Inflammatory macrophage treated with lipopolysaccharide for 4 hours (primary cell): Measurements from ENCODE around the gene GCNT4.

Source experiments
- DNase-seq: peaks from one replicate; pipeline ENCODE4 v3.0.0-alpha.2; 2020

GCNT4 gene

DNA sequence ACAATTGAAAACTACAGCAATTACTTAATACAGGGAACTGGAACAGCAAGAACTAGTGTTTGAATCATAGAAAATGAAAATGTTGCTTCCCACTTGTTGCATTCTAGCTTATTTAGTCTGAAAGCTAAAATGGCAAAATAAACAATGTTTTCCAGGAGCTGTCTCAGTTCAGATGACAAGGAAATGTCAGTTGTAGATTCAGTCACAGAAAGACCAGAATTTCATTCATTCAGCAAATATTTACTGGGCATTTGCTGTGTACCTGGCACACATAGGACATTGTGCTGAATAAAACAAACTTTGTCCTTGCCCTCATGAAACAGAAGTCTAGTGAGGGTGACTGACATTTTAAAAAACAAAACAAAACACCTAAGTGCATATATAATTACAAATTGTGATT, 41.5 kb downstream of the GCNT4 start:
- no peak for DNase-seq

DNA sequence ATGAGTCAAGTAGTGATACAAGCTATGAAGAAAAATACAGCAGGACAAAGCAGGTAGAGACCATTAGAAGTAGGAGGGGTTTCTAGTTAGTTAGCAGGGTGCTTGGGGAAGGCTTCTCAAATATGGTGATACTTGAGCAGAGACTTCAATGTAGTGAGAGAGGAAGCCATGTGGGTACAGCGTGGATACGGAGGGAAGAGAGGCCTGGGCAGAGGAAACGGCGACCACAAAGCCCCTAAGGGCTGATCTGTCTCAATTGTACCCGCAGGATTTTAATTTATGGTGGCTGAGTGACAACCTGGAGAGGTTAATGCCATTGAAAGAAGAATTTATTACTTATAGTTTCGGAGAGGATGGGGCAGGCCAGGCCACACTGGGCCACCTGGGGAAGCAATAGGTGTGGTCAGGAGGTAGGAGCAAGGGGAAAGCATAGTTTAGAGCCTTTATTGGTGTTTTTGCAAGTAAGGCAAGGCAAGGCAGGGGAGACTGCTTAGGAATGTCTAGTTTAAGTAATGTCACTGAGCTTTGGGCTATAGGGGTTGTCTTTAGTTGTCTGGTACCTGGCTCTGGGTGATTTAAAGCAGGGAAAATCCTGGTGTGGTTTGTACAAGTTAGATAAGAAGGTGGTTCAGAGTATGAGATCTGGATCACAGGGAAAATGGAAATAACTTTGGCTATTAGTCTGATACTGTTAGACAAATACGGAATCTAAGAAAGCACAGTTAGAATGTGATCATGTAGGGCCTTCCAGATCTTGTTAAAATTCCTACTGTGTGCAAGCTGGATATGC, 42.6 kb downstream of the GCNT4 start:
- DNase-seq = no peak

DNA sequence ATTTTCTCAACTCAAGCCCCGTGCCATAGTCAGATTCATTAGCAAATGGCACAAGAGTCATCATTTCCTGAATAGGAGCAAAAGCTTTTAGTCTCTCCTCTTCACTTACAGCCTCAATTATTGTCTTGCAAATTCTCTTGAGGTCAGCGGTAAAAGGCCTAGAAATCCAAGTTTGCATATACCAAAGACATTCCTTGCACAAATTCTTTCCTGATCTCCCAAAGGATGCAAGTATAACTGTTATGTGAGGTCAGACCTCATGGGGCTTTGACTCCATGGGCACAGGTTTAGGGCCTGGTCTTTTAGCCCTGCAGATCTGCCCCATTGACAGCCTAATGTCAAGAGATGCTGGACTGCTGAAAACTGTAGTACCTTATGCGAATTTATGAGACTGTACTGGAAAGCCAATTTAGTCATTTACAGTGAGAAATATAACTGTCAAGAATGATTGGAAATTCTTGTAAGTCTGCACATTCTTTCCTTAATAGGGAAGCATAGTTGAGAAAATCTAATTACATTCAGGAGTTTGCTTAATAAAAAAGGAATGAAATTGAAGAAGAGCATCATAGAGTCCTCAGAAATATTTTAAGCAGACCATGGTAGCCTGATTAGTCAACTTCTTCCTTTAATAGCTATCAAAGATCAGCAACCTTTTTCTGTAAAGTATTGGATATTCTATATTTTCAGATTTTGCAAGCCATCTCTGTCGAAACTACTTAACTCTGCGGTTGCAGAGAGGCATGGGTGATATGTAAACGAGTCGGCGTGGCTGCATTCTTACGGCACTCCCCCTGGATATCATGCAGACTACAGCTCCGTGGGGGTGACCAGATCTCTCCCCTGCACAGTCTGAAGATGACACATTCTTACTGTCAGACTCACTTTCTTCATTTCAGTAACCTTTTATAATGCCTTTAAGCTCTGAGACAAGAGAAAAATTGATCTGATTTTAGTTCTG, 45.2 kb downstream of the GCNT4 start:
- no peak for DNase-seq

DNA sequence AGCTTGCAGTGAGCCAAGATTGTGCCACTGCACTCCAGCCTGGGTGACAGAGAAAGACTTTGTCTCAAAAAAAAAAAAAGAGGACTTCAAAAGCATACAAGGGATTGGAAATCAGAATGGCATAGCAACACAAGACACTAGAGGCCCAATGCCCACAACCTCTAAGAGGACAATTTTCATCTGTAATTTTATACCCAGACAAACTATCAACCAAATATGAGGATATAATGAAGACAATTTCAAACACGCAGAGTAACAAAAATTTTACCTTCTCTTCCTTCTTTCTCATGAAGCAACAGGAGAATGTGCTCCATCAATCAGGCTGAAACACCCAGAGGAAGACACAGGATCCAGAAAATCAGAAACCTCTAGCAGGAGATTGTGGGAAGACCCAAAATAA, 46.8 kb downstream of the GCNT4 start:
- no peak for DNase-seq
